Esophagus muscularis mucosa (tissue), 4 donors: ENCODE results near the gene DOK7. TPM values are rescaled to one million over a fixed set of nuclear protein-coding genes. Genes with fewer than 3 reads are reported as not detected.

ENCODE experiments used
- DNase-seq: peaks from one replicate; pipeline ENCODE4 v3.0.0-alpha.2; 2017; ENCODE audit errors: extremely low spot score
- H3K27ac ChIP-seq, 4 donors: fragments of 200-600 bp; sonication (generic); replicated peaks in 1 of 4; 1 replicate in 3 of 4; 2 replicates in 1 of 4; pipeline ENCODE4 v1.5.1; 2016 to 2019; ENCODE audit warnings: mild to moderate bottlenecking in 1 of 4
- H3K27me3 ChIP-seq, 4 donors: fragments of 200-600 bp; sonication (generic); one replicate each; pipeline versions ENCODE4 v1.5.1 to v1.6.0; 2016 to 2019
- H3K36me3 ChIP-seq, 4 donors: fragments of 200-600 bp; sonication (generic); one replicate each; pipeline ENCODE4 v1.5.1; 2016 to 2019
- H3K4me1 ChIP-seq, 4 donors: fragments of 200-600 bp; sonication (generic); one replicate each; pipeline ENCODE4 v1.5.1; 2016 to 2019
- H3K4me3 ChIP-seq, 4 donors: fragments of 200-600 bp; sonication (generic); 1 replicate in 2 of 4; 2 replicates in 2 of 4; pipeline ENCODE4 v1.5.1; 2016 to 2019; ENCODE audit warnings: mild to moderate bottlenecking in 4 of 4, moderate library complexity in 1 of 4
- H3K9me3 ChIP-seq, 4 donors: fragments of 200-600 bp; sonication (generic); 1 replicate in 3 of 4; 2 replicates in 1 of 4; pipeline ENCODE4 v1.5.1; 2016 to 2019
- CTCF ChIP-seq, 3 experiments: fragments of 200-600 bp in 2 of 3; fragments of 450-650 bp in 1 of 3; sonication (generic) in 2 of 3; IDR thresholded peaks; one replicate each; pipeline ENCODE4 v1.5.1; 2017 to 2019; ENCODE audit warnings: antibody characterized with exemption in 3 of 3, mild to moderate bottlenecking in 2 of 3, moderate library complexity in 1 of 3
- EP300 ChIP-seq: sonication (generic); formaldehyde crosslinking; IDR thresholded peaks from one replicate; pipeline ENCODE4 v1.6.1; 2017; ENCODE audit warnings: antibody characterized with exemption
- POLR2A ChIP-seq: fragments of 450-650 bp; IDR thresholded peaks from one replicate; pipeline ENCODE4 v1.6.1; 2017; ENCODE audit warnings: antibody characterized with exemption, moderate library complexity, mild to moderate bottlenecking, low read depth
- POLR2AphosphoS5 ChIP-seq, 2 donors: sonication (generic); formaldehyde crosslinking; IDR thresholded peaks; one replicate each; pipeline ENCODE4 v1.6.1; 2017; ENCODE audit warnings: antibody characterized with exemption in 2 of 2
- WGBS: methylation state at CpG from one replicate; pipeline ENCODE4 v1.1.5; 2018; 5-methylcytosine and 5-hydroxymethylcytosine counted together
- intact Hi-C: fragments of 100-400 bp; cut with DNase I; formaldehyde crosslinking; loops from one replicate; pipeline ENCODE4 v1.15.1; 2023
- total RNA-seq, 4 donors: library from RNA; depleted of rRNA; stranded (reverse); fragments of >200 nt; gene quantifications; one replicate each; pipeline versions ENCODE4 v1.1.0 to v1.2.1, GENCODE V29; 2016

DOK7 gene
- total RNA-seq, 4 donors from 2014 or later: 0.50 to 1.7 (median 1.4) TPM

- WGBS: 91% methylated on average over 17 of the region's 29 CpGs
- Histone ChIP-seq H3K27me3 (no peaks in the 10 kb centered on the region), H3K4me1 (no peaks in the 10 kb centered on the region), H3K4me3 (no peak overlapping the region), H3K27ac (no peak overlapping the region), H3K9me3 (no peaks in the 10 kb centered on the region), H3K36me3 (peaks cover 7 to 90% (median 76%) of the 10 kb centered on the region in 4 donors)
- TF ChIP-seq EP300 (no peak), POLR2AphosphoS5 (IDR thresholded peaks at IDR 0.05) (no peak), CTCF (IDR thresholded peaks at IDR 0.05) (no peak), POLR2A (no peak)
- intact Hi-C loops: no loop called here
- DNase-seq: no peak
Observed at GRCh38 chr4:3422241-3422801, 40.8 kb upstream of the DOK7 start.

GRCh38 chr4:3422808-3423297 is 40.3 kb upstream of the DOK7 start:
- Histone ChIP-seq H3K36me3 (peaks cover 7 to 90% (median 74%) of the 10 kb centered on the region in 4 donors), H3K27me3 (no peaks in the 10 kb centered on the region), H3K4me3 (no peak overlapping the region), H3K4me1 (no peaks in the 10 kb centered on the region), H3K27ac (no peak overlapping the region), H3K9me3 (no peaks in the 10 kb centered on the region)
- intact Hi-C loops: no loop called here
- no peak for TF ChIP-seq EP300
- TF ChIP-seq POLR2AphosphoS5 (IDR thresholded peaks at IDR 0.05): no peak
- TF ChIP-seq CTCF (IDR thresholded peaks at IDR 0.05): no peak
- TF ChIP-seq POLR2A: no peak
- 87% methylated on average over 3 of the region's 19 CpGs for WGBS
- no peak for DNase-seq

- Histone ChIP-seq H3K36me3 (peaks cover 7 to 90% (median 72%) of the 10 kb centered on the region in 4 donors), H3K27ac (no peak overlapping the region), H3K27me3 (no peaks in the 10 kb centered on the region), H3K9me3 (no peaks in the 10 kb centered on the region), H3K4me3 (no peak overlapping the region), H3K4me1 (no peaks in the 10 kb centered on the region)
- 95% methylated on average over 7 of the region's 16 CpGs for WGBS
- no peak for DNase-seq
- intact Hi-C loops: no loop called here
- TF ChIP-seq POLR2AphosphoS5 (IDR thresholded peaks at IDR 0.05) (no peak), CTCF (IDR thresholded peaks at IDR 0.05) (no peak), POLR2A (no peak), EP300 (no peak)
Observed at GRCh38 chr4:3423406-3423805, 39.7 kb upstream of the DOK7 start.

- H3K4me3 ChIP-seq: no peak overlapping the region
- no peaks in the 10 kb centered on the region for H3K4me1 ChIP-seq
- peaks cover 7 to 90% (median 72%) of the 10 kb centered on the region in 4 donors for H3K36me3 ChIP-seq
- no peaks in the 10 kb centered on the region for H3K9me3 ChIP-seq
- TF ChIP-seq EP300 (no peak), POLR2A (no peak), CTCF (IDR thresholded peaks at IDR 0.05) (no peak), POLR2AphosphoS5 (IDR thresholded peaks at IDR 0.05) (no peak)
- intact Hi-C loops: no loop called here
- no peak overlapping the region for H3K27ac ChIP-seq
- H3K27me3 ChIP-seq: no peaks in the 10 kb centered on the region
- DNase-seq: no peak
- 95% methylated on average over 13 of the region's 13 CpGs for WGBS
Observed at GRCh38 chr4:3423952-3424351, 39.2 kb upstream of the DOK7 start.
